HFF-Myc (cell line): ENCODE measurements around the gene SAMD14.

Experiments used
- DNase-seq: peaks from one replicate; pipeline ENCODE4 v3.0.0-alpha.2; 2011; ENCODE audit warnings: low read depth; ENCODE audit errors: extremely low read depth
- H3K4me3 ChIP-seq: replicated peaks from 2 replicates; pipeline ENCODE4 v1.5.1; 2011; ENCODE audit warnings: low read depth, mild to moderate bottlenecking, control low read depth, low read length
- TF ChIP-seq, protein P1 (sequence below): IDR thresholded peaks from 2 replicates; pipeline ENCODE4 v1.5.1; 2012; ENCODE audit warnings: mild to moderate bottlenecking, low read depth, low read length, control low read depth; ENCODE audit errors: missing control alignments

SAMD14 gene

DNA sequence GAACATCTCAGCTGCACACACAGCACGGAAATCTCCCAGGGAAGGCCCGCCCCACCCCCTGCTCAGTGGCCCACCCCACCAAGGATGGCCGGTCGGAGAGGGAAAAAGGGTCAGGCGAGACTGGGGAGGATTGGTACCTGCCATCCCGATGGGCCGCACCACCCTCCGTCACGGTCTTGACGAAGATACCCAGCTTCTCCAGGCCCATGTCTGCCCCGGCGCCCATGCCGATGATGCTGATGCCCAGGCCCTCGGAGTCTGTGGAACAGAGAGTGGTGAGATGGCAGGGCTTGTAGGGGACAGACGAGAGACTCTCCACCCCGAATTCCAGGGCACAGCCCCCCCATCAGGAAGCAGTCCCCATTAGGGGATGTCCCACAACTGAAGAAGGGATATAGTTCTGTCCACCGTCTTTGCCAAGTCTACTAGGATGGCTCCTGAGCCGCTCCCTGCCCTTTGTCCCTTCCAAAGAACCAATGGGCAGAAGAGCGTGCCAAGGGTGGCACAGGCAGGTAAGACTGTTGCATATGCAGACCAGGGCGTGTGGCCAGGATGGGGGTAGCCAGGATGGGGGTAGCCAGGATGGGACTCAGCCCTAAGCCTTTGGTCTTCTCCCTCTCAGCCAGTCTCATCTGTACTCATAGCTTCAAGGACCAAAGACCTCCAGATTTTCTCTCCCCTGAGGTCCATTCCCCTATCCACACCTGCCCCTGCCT, 13.7 kb upstream of the SAMD14 start:
- TF ChIP-seq, protein P1, sequence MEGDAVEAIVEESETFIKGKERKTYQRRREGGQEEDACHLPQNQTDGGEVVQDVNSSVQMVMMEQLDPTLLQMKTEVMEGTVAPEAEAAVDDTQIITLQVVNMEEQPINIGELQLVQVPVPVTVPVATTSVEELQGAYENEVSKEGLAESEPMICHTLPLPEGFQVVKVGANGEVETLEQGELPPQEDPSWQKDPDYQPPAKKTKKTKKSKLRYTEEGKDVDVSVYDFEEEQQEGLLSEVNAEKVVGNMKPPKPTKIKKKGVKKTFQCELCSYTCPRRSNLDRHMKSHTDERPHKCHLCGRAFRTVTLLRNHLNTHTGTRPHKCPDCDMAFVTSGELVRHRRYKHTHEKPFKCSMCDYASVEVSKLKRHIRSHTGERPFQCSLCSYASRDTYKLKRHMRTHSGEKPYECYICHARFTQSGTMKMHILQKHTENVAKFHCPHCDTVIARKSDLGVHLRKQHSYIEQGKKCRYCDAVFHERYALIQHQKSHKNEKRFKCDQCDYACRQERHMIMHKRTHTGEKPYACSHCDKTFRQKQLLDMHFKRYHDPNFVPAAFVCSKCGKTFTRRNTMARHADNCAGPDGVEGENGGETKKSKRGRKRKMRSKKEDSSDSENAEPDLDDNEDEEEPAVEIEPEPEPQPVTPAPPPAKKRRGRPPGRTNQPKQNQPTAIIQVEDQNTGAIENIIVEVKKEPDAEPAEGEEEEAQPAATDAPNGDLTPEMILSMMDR: no peak
- no peak for DNase-seq
- H3K4me3 ChIP-seq: no peak overlapping the region

DNA sequence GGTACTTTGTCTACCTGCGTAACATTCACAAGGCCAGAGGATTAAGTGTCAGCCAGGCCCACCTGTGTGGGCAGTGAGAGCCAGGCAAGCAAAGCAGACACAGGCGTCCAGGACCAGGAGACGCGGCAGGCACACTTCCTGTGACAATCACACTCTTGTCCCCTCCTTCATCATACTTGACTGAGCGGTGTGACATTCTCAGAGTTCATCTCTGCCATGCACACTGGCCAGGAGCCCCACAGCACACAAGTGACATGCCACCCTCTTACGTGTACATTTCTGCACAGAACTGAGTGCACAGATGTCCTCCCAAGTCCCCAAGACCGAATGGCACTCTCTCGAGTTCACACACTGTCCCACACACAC, 11.8 kb upstream of the SAMD14 start:
- TF ChIP-seq, protein P1: no peak
- DNase-seq: no peak
- no peak overlapping the region for H3K4me3 ChIP-seq

DNA sequence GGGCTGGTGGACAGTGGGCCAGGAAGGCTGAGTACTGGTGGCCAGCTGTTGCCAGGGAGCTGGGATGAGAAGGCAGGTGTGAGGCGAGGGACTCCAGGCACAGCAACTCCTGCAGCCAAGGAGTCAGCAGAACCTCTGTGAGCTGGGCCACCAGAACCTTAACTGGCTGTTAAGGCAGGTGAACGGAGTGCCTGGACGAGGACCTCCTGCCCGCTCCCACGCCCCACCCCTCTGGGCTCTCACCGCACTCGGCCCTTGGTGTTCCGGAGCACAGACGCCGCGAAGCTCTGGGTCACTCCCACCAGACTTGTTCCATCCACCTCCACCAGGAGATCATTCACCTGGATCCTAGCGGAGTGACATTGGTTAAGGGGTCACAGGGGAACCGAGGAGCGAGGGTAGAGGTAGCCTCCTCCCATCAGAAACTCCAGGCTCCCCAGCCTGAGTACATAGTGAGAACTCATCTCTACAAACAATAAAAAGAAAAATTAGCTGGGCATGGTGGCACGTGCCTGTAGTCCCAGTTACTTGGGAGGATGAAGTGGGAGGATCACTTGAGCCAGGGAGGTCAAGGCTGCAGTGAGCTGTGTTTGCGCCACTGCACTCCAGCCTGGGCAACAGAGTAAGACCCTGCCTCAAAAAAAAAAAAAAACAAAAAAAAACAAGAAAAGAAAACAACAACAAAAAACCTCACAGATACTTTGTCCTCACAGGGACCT, 11.2 kb upstream of the SAMD14 start:
- H3K4me3 ChIP-seq: no peak overlapping the region
- TF ChIP-seq, protein P1: no peak
- no peak for DNase-seq

GRCh38 chr17:50139950-50140885, 10.3 kb upstream of the SAMD14 start:
- H3K4me3 ChIP-seq: no peak overlapping the region
- no peak for DNase-seq
- TF ChIP-seq, protein P1: peak; percentile 64

GRCh38 chr17:50139185-50139783, 9.3 kb upstream of the SAMD14 start:
- TF ChIP-seq, protein P1: no peak
- no peak overlapping the region for H3K4me3 ChIP-seq
- no peak for DNase-seq

- TF ChIP-seq, protein P1: no peak
- DNase-seq: no peak
- H3K4me3 ChIP-seq: no peak overlapping the region
Measured at GRCh38 chr17:50137042-50137441, 7.1 kb upstream of the SAMD14 start.
